ENCODE data around the gene CLEC2D. TPM values are rescaled to one million over a fixed set of nuclear protein-coding genes. Genes with fewer than 3 reads are reported as not detected.

Gene CLEC2D
- 100 to 1,000 TPM; 190 to 212 TPM for total RNA-seq

- Mint-ChIP-seq H3K4me3 (peak within 1 kb of the TSS; percentile 93), H3K36me3 (ENCODE audit: low read depth) (peaks cover 83% of the 10 kb centered on the region), H3K27ac (peak within 1 kb of the TSS; percentile 99), H3K4me1 (peaks cover 53% of the 10 kb centered on the region), H3K9me3 (ENCODE audit: low read depth) (no peaks in the 10 kb centered on the region), H3K27me3 (no peaks in the 10 kb centered on the region)
- ChIA-PET CTCF (interaction anchor here (0.8 to 11.5 kb wide), 14 partner anchors 11 to 128 kb away, joined by 3 to 124 read pairs (median 6); partner anchors contain the start of gene CD69), POLR2A (interaction anchor here (0.5 to 7.0 kb wide), 21 partner anchors 9 to 673 kb away, joined by 3 to 190 read pairs (median 6); partner anchors contain the start of genes CD69 and CLEC2B)
- intact Hi-C loops (cut with DNase I, micrococcal nuclease) = loop anchor here (1.0 to 5.0 kb wide), 9 partner anchors 19 to 717 kb away; partner anchors contain the start of genes CD69 (in 1 of the 2), CLEC2B (in 1 of the 2) and GABARAPL1 (in 1 of the 2)
- DNase-seq = peak; percentile 70
- ATAC-seq = peak; percentile 47
These were observed at the start of gene CLEC2D for GRCh38 chr12:9669534-9669933. Gene CLEC2D (plus strand): TSS chr12:9669713. CDS start chr12:9669735, 22 bp downstream.

GRCh38 chr12:9625019-9625418 lies 44.5 kb upstream of the CLEC2D start:
- intact Hi-C loops (cut with DNase I, micrococcal nuclease) = no loop called here
- POLR2A ChIA-PET = no interaction called here
- Mint-ChIP-seq H3K4me1 (peaks cover 15% of the 10 kb centered on the region), H3K27ac (no peak overlapping the region), H3K36me3 (ENCODE audit: low read depth) (peaks cover 42% of the 10 kb centered on the region), H3K4me3 (no peak overlapping the region), H3K27me3 (no peaks in the 10 kb centered on the region), H3K9me3 (ENCODE audit: low read depth) (peaks cover 8% of the 10 kb centered on the region)
- CTCF ChIA-PET = interaction anchor here (0.6 to 1.9 kb wide), 5 partner anchors 8 to 83 kb away, joined by 3 to 7 read pairs (median 4); no protein-coding TSS in a partner anchor
- ATAC-seq (no peak), DNase-seq (no peak)

GRCh38 chr12:9626291-9626690 lies 43.2 kb upstream of the CLEC2D start:
- Mint-ChIP-seq H3K9me3 (ENCODE audit: low read depth) (peaks cover 8% of the 10 kb centered on the region), H3K4me3 (no peak overlapping the region), H3K27ac (no peak overlapping the region), H3K36me3 (ENCODE audit: low read depth) (peaks cover 42% of the 10 kb centered on the region), H3K4me1 (peaks cover 14% of the 10 kb centered on the region), H3K27me3 (no peaks in the 10 kb centered on the region)
- no peak for DNase-seq
- ChIA-PET POLR2A (no interaction called here), CTCF (interaction anchor here (0.6 to 1.9 kb wide), 4 partner anchors 9 to 1496 kb away, joined by 3 to 7 read pairs (median 4); no protein-coding TSS in a partner anchor)
- peak; percentile 36 for ATAC-seq
- intact Hi-C loops (cut with DNase I, micrococcal nuclease) = no loop called here

GRCh38 chr12:9626821-9627220 lies 42.7 kb upstream of the CLEC2D start:
- Mint-ChIP-seq H3K9me3 (ENCODE audit: low read depth) (peaks cover 7% of the 10 kb centered on the region), H3K4me1 (peaks cover 14% of the 10 kb centered on the region), H3K27ac (no peak overlapping the region), H3K4me3 (no peak overlapping the region), H3K27me3 (no peaks in the 10 kb centered on the region), H3K36me3 (ENCODE audit: low read depth) (peaks cover 42% of the 10 kb centered on the region)
- intact Hi-C loops (cut with DNase I, micrococcal nuclease) = no loop called here
- ChIA-PET POLR2A (no interaction called here), CTCF (interaction anchor here (0.5 kb wide), 1 partner anchor 18 kb away, joined by 3 read pairs; no protein-coding TSS in a partner anchor)
- ATAC-seq = peak; percentile 80
- DNase-seq = no peak

- POLR2A ChIA-PET = interaction anchor here (0.6 kb wide), 1 partner anchor 37 kb away, joined by 6 read pairs; the partner anchor contains the start of gene CLEC2D
- no peak overlapping the region for H3K4me3 Mint-ChIP-seq
- intact Hi-C loops (cut with DNase I, micrococcal nuclease) = loop anchor here in 1 of 2 experiments (10.0 kb wide), 1 partner anchor 512 kb away; no protein-coding TSS in a partner anchor
- H3K27ac Mint-ChIP-seq = no peak overlapping the region
- no peaks in the 10 kb centered on the region for H3K9me3 Mint-ChIP-seq (ENCODE audit: low read depth)
- ATAC-seq (no peak), DNase-seq (no peak)
- peaks cover 23% of the 10 kb centered on the region for H3K36me3 Mint-ChIP-seq (ENCODE audit: low read depth)
- peaks cover 40% of the 10 kb centered on the region for H3K4me1 Mint-ChIP-seq
- no peaks in the 10 kb centered on the region for H3K27me3 Mint-ChIP-seq
- CTCF ChIA-PET = interaction anchor here (0.6 to 5.8 kb wide), 27 partner anchors 7 to 1945 kb away, joined by 3 to 53 read pairs (median 4); partner anchors contain the start of gene CLEC2D
These were observed 36.7 kb upstream of the CLEC2D start for GRCh38 chr12:9632766-9633165.

- Mint-ChIP-seq H3K4me3 (no peak overlapping the region), H3K27me3 (no peaks in the 10 kb centered on the region), H3K9me3 (ENCODE audit: low read depth) (peaks cover under 1% of the 10 kb centered on the region), H3K4me1 (peaks cover 43% of the 10 kb centered on the region), H3K36me3 (ENCODE audit: low read depth) (peaks cover 28% of the 10 kb centered on the region), H3K27ac (peak overlapping the region; percentile 82)
- ATAC-seq (peak; percentile 85), DNase-seq (peak; percentile 88)
- POLR2A ChIA-PET = no interaction called here
- intact Hi-C loops (cut with DNase I, micrococcal nuclease) = loop anchor here (1.0 to 10.0 kb wide), 6 partner anchors 14 to 511 kb away; partner anchors contain the start of gene CLECL1 (in 1 of the 2)
- CTCF ChIA-PET = interaction anchor here (0.7 to 5.8 kb wide), 40 partner anchors 9 to 571 kb away, joined by 3 to 53 read pairs (median 5); partner anchors contain the start of gene CLEC2D
These were observed 35.2 kb upstream of the CLEC2D start for GRCh38 chr12:9634177-9634803.

GRCh38 chr12:9634969-9635754 lies 34.4 kb upstream of the CLEC2D start:
- no peak for ATAC-seq
- peaks cover 4% of the 10 kb centered on the region for H3K9me3 Mint-ChIP-seq (ENCODE audit: low read depth)
- intact Hi-C loops (cut with DNase I, micrococcal nuclease) = loop anchor here (1.0 to 10.0 kb wide), 8 partner anchors 13 to 510 kb away; partner anchors contain the start of gene CLECL1 (in 1 of the 2)
- DNase-seq = no peak
- peaks cover 33% of the 10 kb centered on the region for H3K36me3 Mint-ChIP-seq (ENCODE audit: low read depth)
- no peaks in the 10 kb centered on the region for H3K27me3 Mint-ChIP-seq
- CTCF ChIA-PET = interaction anchor here (0.6 to 5.8 kb wide), 30 partner anchors 8 to 571 kb away, joined by 3 to 53 read pairs (median 5); partner anchors contain the start of gene CLEC2D
- H3K4me1 Mint-ChIP-seq = peaks cover 43% of the 10 kb centered on the region
- POLR2A ChIA-PET = no interaction called here
- peak overlapping the region; percentile 17 for H3K27ac Mint-ChIP-seq
- H3K4me3 Mint-ChIP-seq = no peak overlapping the region

GRCh38 chr12:9636150-9636850 lies 33.2 kb upstream of the CLEC2D start:
- H3K27me3 Mint-ChIP-seq = no peaks in the 10 kb centered on the region
- H3K4me1 Mint-ChIP-seq = peaks cover 43% of the 10 kb centered on the region
- H3K4me3 Mint-ChIP-seq = no peak overlapping the region
- H3K9me3 Mint-ChIP-seq (ENCODE audit: low read depth) = peaks cover 12% of the 10 kb centered on the region
- DNase-seq = no peak
- peaks cover 43% of the 10 kb centered on the region for H3K36me3 Mint-ChIP-seq (ENCODE audit: low read depth)
- intact Hi-C loops (cut with DNase I, micrococcal nuclease) = loop anchor here (5.0 to 10.0 kb wide), 3 partner anchors 41 to 509 kb away; no protein-coding TSS in a partner anchor
- no peak for ATAC-seq
- POLR2A ChIA-PET = interaction anchor here (0.6 kb wide), 1 partner anchor 29 kb away, joined by 3 read pairs; no protein-coding TSS in a partner anchor
- CTCF ChIA-PET = interaction anchor here (0.6 to 5.8 kb wide), 8 partner anchors 11 to 163 kb away, joined by 3 to 53 read pairs (median 4); partner anchors contain the start of gene CLEC2D
- peak overlapping the region; percentile 10 for H3K27ac Mint-ChIP-seq

- peak overlapping the region; percentile 10 for H3K27ac Mint-ChIP-seq
- POLR2A ChIA-PET = interaction anchor here (0.6 kb wide), 1 partner anchor 28 kb away, joined by 3 read pairs; no protein-coding TSS in a partner anchor
These were observed 32.7 kb upstream of the CLEC2D start for GRCh38 chr12:9636851-9637206.

GRCh38 chr12:9640024-9640423 lies 29.5 kb upstream of the CLEC2D start:
- Mint-ChIP-seq H3K9me3 (ENCODE audit: low read depth) (peaks cover 23% of the 10 kb centered on the region), H3K27me3 (no peaks in the 10 kb centered on the region), H3K27ac (no peak overlapping the region), H3K36me3 (ENCODE audit: low read depth) (peaks cover 67% of the 10 kb centered on the region), H3K4me1 (peaks cover 56% of the 10 kb centered on the region), H3K4me3 (no peak overlapping the region)
- CTCF ChIA-PET = interaction anchor here (1.1 kb wide), 1 partner anchor 8 kb away, joined by 3 read pairs; no protein-coding TSS in a partner anchor
- POLR2A ChIA-PET = no interaction called here
- no peak for DNase-seq
- ATAC-seq = no peak
- intact Hi-C loops (cut with DNase I, micrococcal nuclease) = no loop called here

More at GRCh38 chr12:9636851-9637206, 32.7 kb upstream of the CLEC2D start:
- peaks cover 43% of the 10 kb centered on the region for H3K4me1 Mint-ChIP-seq
- peaks cover 48% of the 10 kb centered on the region for H3K36me3 Mint-ChIP-seq (ENCODE audit: low read depth)
- H3K27me3 Mint-ChIP-seq = no peaks in the 10 kb centered on the region
- H3K9me3 Mint-ChIP-seq (ENCODE audit: low read depth) = peaks cover 16% of the 10 kb centered on the region
- DNase-seq = no peak
- no peak for ATAC-seq
- CTCF ChIA-PET = interaction anchor here (0.7 to 5.8 kb wide), 5 partner anchors 12 to 114 kb away, joined by 3 to 53 read pairs (median 4); no protein-coding TSS in a partner anchor
- no peak overlapping the region for H3K4me3 Mint-ChIP-seq
- intact Hi-C loops (cut with DNase I, micrococcal nuclease) = loop anchor here (5.0 to 10.0 kb wide), 3 partner anchors 40 to 508 kb away; no protein-coding TSS in a partner anchor
